HepG2 (cell line): ENCODE measurements around the gene STPG4. TPM values are rescaled to one million over a fixed set of nuclear protein-coding genes. Genes with fewer than 3 reads are reported as not detected.
A peak's percentile ranks its signal among the peaks of the same experiment; 100 is the strongest.

Experiments used
- CBX5 ChIP-seq: sonication (generic); formaldehyde crosslinking; IDR thresholded peaks from 2 replicates; pipeline ENCODE4 v1.4.0; 2020; ENCODE audit warnings: missing genetic modification reagents, borderline replicate concordance
- ELF3 ChIP-seq: IDR thresholded peaks from 2 replicates; pipeline ENCODE4 v1.6.1; 2016; ENCODE audit warnings: missing genetic modification reagents, missing compliant biosample characterization
- ETS1 ChIP-seq: sonication (generic); formaldehyde crosslinking; IDR thresholded peaks from 2 replicates; pipeline ENCODE4 v1.4.0; 2020; ENCODE audit warnings: missing genetic modification reagents
- HCFC1 ChIP-seq: fragments of 150-350 bp; IDR thresholded peaks from 2 replicates; pipeline ENCODE4 v1.6.1; 2014; ENCODE audit warnings: low read depth, low read length
- HHEX ChIP-seq: IDR thresholded peaks from 2 replicates; pipeline ENCODE4 v1.6.1; 2016; ENCODE audit warnings: control low read depth
- HIC2 ChIP-seq: sonication (generic); formaldehyde crosslinking; IDR thresholded peaks from 2 replicates; pipeline ENCODE4 v1.9.0; 2022; ENCODE audit warnings: low read depth, missing genetic modification reagents
- IRX3 ChIP-seq: sonication (generic); formaldehyde crosslinking; IDR thresholded peaks from 2 replicates; pipeline ENCODE4 v1.8.1; 2023; ENCODE audit warnings: mild to moderate bottlenecking, low read depth, missing genetic modification reagents, borderline replicate concordance
- PCBP1 ChIP-seq: fragments of 200-400 bp; formaldehyde crosslinking; IDR thresholded peaks from 2 replicates; pipeline ENCODE4 v1.6.1; 2017; ENCODE audit warnings: mild to moderate bottlenecking, low read depth, low read length, borderline replicate concordance
- RAD51 ChIP-seq: fragments of 450-650 bp; IDR thresholded peaks from 2 replicates; pipeline ENCODE4 v1.6.1; 2016; ENCODE audit warnings: borderline replicate concordance
- REL ChIP-seq: sonication (generic); formaldehyde crosslinking; conservative IDR thresholded peaks from 2 replicates; pipeline ENCODE4 v1.8.0; 2022; ENCODE audit warnings: mild to moderate bottlenecking, missing genetic modification reagents, moderate library complexity
- REXO4 ChIP-seq: sonication (generic); formaldehyde crosslinking; IDR thresholded peaks from 2 replicates; pipeline ENCODE4 v1.8.0; 2022; ENCODE audit warnings: missing genetic modification reagents, mild to moderate bottlenecking, borderline replicate concordance
- ZBTB21 ChIP-seq: sonication (generic); formaldehyde crosslinking; IDR thresholded peaks from 2 replicates; pipeline ENCODE4 v1.4.0; 2020; ENCODE audit warnings: missing genetic modification reagents
- ZBTB4 ChIP-seq: sonication (generic); formaldehyde crosslinking; IDR thresholded peaks from 2 replicates; pipeline ENCODE4 v1.4.0; 2020; ENCODE audit warnings: missing genetic modification reagents, mild to moderate bottlenecking, borderline replicate concordance
- ZKSCAN8 ChIP-seq: IDR thresholded peaks from 2 replicates; pipeline ENCODE4 v1.6.1; 2016; ENCODE audit warnings: borderline replicate concordance, missing genetic modification reagents, missing compliant biosample characterization
- ZNF253 ChIP-seq: sonication (generic); formaldehyde crosslinking; IDR thresholded peaks from 2 replicates; pipeline ENCODE4 v1.8.0; 2022; ENCODE audit warnings: mild to moderate bottlenecking, missing genetic modification reagents, borderline replicate concordance
- ZNF275 ChIP-seq: sonication (generic); formaldehyde crosslinking; IDR thresholded peaks from 2 replicates; pipeline ENCODE4 v1.8.0; 2022; ENCODE audit warnings: missing genetic modification reagents, mild to moderate bottlenecking, inconsistent platforms, borderline replicate concordance
- ZNF589 ChIP-seq: sonication (generic); formaldehyde crosslinking; conservative IDR thresholded peaks from 2 replicates; pipeline ENCODE4 v1.8.0; 2022; ENCODE audit warnings: mild to moderate bottlenecking, moderate library complexity, missing genetic modification reagents
- ZNF704 ChIP-seq: sonication (generic); formaldehyde crosslinking; IDR thresholded peaks from 2 replicates; pipeline ENCODE4 v1.8.1; 2023; ENCODE audit warnings: mild to moderate bottlenecking, inconsistent platforms, moderate library complexity, missing genetic modification reagents, borderline replicate concordance
- ZNF746 ChIP-seq: sonication (generic); formaldehyde crosslinking; IDR thresholded peaks from 2 replicates; pipeline ENCODE4 v1.8.0; 2022; ENCODE audit warnings: mild to moderate bottlenecking, missing genetic modification reagents
- ZNF816 ChIP-seq: sonication (generic); formaldehyde crosslinking; IDR thresholded peaks from 2 replicates; pipeline ENCODE4 v1.8.0; 2022; ENCODE audit warnings: missing genetic modification reagents, mild to moderate bottlenecking, borderline replicate concordance
- ZNF850 ChIP-seq: sonication (generic); formaldehyde crosslinking; conservative IDR thresholded peaks from 2 replicates; pipeline ENCODE4 v1.9.0; 2021; ENCODE audit warnings: mild to moderate bottlenecking, missing genetic modification reagents
- polyA plus RNA-seq, 8 experiments: library from polyadenylated mRNA; depleted of rRNA in 3 of 8; stranded (reverse) in 7 of 8; unstranded in 1 of 8; fragments of >200 nt; fragmentation: Illumina TruSeq in 4 of 8; extraction: Trizol in 4 of 8; gene quantifications; 2 replicates each; pipeline versions ENCODE4 v1.2.1 to v1.2.3, GENCODE V29; 2011 to 2016; ENCODE audit warnings: low read depth in 4 of 8, missing spikeins in 1 of 8, mixed read lengths in 1 of 8; ENCODE audit not compliant: insufficient read depth in 1 of 8
- total RNA-seq, 5 experiments: library from RNA; depleted of rRNA; stranded (reverse); fragments of >200 nt; fragmentation: Illumina TruSeq; extraction: Trizol; gene quantifications; 2 replicates each; pipeline ENCODE4 v1.2.3, GENCODE V29; 2016; ENCODE audit warnings: low read depth in 1 of 5

The STPG4 gene
- total and polyA plus RNA-seq, 2 of the 13 experiments (the other 11 are each of a cell fraction or from before 2014, with no cell fraction given), result 0.11 to 0.15 TPM

- no peak for TF ChIP-seq ZNF704 (CRISPR knock-in tag)
- TF ChIP-seq CBX5 (CRISPR knock-in tag), result no peak
- 0 out of 2 replicates have a peak, but pooled peaks have one; percentile 33 for TF ChIP-seq PCBP1
- TF ChIP-seq HCFC1, result no peak
- no peak for TF ChIP-seq ZKSCAN8 (CRISPR knock-in tag)
- TF ChIP-seq RAD51, result no peak
- no peak for TF ChIP-seq ZBTB4 (CRISPR knock-in tag)
- no peak for TF ChIP-seq HIC2 (CRISPR knock-in tag)
- no peak for TF ChIP-seq ETS1
- no peak for TF ChIP-seq ZNF589 (CRISPR knock-in tag)
- TF ChIP-seq ZNF253 (CRISPR knock-in tag), result no peak
- TF ChIP-seq REL (CRISPR knock-in tag), result no peak
- peak; percentile 6; the same call in 1 of the 2 replicates for TF ChIP-seq ELF3 (CRISPR knock-in tag)
- no peak for TF ChIP-seq ZNF275 (CRISPR knock-in tag)
- TF ChIP-seq ZNF816 (CRISPR knock-in tag), result no peak
- TF ChIP-seq ZNF850 (CRISPR knock-in tag), result no peak
- TF ChIP-seq ZNF746, result no peak
- no peak for TF ChIP-seq HHEX (CRISPR knock-in tag)
- TF ChIP-seq REXO4 (CRISPR knock-in tag), result no peak
- TF ChIP-seq IRX3 (CRISPR knock-in tag), result no peak
- no peak for TF ChIP-seq ZBTB21 (CRISPR knock-in tag)
Measured at GRCh38 chr2:47069628-47070154, 85.4 kb downstream of the STPG4 start (continued).
